Non-pigmented ciliary epithelial cell (primary cell): ENCODE results near the gene PDCD5.
A peak's percentile ranks its signal among the peaks of the same experiment; 100 is the strongest.
"Not testable (repeated sequence)": the region's sequence is repeated elsewhere in the genome, so short reads cannot be mapped to it uniquely, and the experiment has no call there.

Experiments used
- DNase-seq: peaks from one replicate; pipeline ENCODE4 v3.0.0-alpha.2; 2010; ENCODE audit warnings: low read depth

PDCD5 gene

GRCh38 chr19:32576790-32577189 lies 4.2 kb upstream of the PDCD5 start:
- DNase-seq, result no peak

GRCh38 chr19:32580353-32580900 lies 563 bp upstream of the PDCD5 start:
- no peak for DNase-seq

DNA sequence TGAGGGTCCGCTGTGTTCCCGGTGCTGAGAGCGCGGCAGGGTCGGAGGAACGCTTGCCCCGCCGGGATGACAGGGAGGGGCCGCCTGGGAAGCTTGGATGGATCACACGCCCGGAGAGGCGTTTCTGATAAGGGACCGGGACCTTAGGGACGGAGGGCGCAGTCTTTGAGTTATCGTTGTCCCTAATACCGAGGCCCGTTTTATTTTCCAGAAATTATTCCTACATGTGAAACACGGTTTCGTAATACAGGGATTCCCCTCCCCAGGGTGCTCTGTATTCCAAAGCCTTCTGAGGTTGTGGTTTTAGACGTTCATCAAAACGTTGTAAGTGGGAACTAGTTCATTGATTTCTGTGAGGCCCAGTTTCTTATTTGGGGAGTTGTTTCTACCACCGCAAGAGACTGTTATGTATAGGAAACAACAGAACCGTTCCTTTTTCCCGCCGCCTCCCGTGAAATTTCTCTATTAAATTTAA lies 752 bp downstream of the PDCD5 start:
- no peak for DNase-seq

DNA sequence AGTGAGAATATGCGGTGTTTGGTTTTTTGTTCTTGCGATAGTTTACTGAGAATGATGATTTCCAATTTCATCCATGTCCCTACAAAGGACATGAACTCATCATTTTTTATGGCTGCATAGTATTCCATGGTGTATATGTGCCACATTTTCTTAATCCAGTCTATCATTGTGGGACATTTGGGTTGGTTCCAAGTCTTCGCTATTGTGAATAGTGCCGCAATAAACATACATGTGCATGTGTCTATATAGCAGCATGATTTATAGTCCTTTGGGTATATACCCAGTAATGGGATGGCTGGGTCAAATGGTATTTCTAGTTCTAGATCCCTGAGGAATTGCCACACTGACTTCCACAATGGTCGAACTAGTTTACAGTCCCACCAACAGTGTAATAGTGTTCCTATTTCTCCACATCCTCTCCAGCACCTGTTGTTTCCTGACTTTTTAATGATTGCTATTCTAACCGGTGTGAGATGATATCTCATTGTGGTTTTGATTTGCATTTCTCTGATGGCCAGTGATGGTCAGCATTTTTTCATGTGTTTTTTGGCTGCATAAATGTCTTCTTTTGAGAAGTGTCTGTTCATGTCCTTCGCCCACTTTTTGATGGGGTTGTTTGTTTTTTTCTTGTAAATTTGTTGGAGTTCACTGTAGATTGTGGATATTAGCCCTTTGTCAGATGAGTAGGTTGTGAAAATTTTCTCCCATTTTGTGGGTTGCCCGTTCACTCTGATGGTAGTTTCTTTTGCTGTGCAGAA lies 6.9 kb downstream of the PDCD5 start:
- DNase-seq, result not testable (repeated sequence)

- DNase-seq, result no peak
These were observed 13.0 kb downstream of the PDCD5 start for GRCh38 chr19:32594021-32594420.

- DNase-seq, result no peak
These were observed 14.5 kb downstream of the PDCD5 start for GRCh38 chr19:32595491-32595890.

- no peak for DNase-seq
These were observed 17.0 kb downstream of the PDCD5 start for GRCh38 chr19:32598022-32598421.

DNA sequence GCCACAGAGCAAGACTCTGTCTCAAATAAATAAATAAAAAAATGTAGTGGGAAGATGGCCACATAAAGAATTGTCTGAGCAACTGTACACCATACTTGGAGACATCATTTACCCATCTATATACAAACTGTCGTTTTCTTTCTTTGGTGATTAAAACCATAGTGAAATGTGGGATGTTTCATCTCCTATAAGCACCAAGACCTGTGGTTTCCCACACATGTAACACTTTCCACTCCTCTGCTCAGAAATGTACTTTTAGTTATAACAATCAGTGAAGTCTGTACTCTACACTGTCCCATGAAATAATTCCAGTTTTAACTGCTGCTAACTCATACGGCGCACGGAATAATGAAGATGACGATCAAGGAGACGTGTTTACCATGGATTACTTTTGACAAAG lies 18.3 kb downstream of the PDCD5 start:
- no peak for DNase-seq

GRCh38 chr19:32599736-32600157 lies 18.8 kb downstream of the PDCD5 start:
- peak; percentile 28 for DNase-seq

- no peak for DNase-seq
These were observed 23.0 kb downstream of the PDCD5 start for GRCh38 chr19:32603961-32604360.

- DNase-seq, result no peak
These were observed 24.6 kb downstream of the PDCD5 start for GRCh38 chr19:32605544-32605943.

DNA sequence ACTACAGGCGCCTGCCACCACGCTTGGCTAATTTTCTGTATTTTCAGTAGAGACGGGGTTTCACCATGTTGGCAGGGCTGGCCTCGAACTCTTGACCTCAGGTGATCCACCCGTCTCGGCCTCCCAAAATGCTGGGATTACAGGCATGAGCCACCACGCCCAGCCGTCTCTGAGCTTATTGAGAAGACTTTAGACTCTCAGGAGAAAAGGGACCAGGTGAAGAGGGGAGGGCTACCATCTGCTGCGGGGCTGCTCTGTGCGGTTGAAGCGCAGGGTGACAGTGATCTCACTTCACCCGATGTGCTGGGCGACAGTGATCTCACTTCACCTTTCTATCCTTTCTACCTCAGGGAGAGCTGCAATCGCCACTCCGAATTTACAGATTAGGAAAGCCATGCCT lies 25.3 kb downstream of the PDCD5 start:
- DNase-seq, result no peak

GRCh38 chr19:32607479-32607878 lies 26.5 kb downstream of the PDCD5 start:
- DNase-seq, result no peak

DNA sequence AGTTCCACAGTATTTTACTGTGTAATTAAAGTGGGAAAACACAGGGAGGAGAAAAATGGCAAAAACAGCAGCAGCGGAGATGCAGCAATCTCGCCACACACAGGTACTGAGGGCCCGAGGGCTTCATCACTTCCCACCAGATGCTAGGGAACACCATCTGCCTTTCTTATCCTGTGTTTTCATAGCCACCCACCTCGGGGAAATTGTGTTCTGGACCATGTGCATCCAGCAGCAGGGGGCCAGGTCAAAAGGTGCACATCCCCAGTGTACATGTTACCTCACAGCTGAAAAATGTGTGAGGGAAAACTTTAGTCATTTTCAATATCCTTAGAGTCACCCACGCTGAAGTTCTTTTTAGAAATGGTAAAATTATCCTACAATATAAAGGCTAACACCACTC lies 30.2 kb downstream of the PDCD5 start:
- DNase-seq, result peak; percentile 68

DNA sequence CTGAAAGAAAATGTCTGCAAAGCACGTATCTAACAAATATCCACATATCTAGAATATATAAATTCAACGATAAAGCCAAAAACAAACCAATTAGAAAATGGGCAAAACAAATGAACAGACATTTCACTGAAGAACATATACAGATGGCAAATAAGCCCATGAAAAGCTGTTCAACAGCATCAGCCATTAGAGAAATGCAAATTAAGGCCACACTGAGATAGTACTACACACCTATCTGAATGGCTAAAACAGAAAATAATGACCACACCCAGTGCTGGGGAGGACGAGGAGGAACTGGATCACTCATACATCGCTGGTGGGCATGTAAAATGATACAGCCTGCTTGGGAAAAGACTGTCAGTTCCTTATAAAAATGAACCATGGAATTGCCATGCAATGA lies 32.0 kb downstream of the PDCD5 start:
- DNase-seq, result no peak

DNA sequence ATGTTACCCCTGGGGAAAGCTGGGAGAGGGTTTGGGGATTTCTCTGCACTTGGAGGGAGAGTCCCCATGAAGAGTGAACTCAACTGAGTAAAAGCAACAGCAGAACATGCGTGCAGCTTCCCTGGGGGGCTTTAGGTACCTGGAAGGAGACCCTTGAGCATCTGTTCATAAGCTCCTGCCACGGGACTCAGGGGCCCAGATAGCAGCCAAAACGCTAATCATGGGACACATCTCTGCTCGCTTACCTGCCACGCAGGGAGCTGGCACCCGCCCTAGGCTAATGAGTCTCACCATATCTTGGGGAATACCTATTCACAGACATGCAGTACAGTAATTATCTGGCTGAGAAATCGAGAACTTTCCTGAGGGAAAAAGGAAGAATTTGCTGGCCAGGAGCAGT lies 33.9 kb downstream of the PDCD5 start:
- no peak for DNase-seq

- no peak for DNase-seq
These were observed 34.6 kb downstream of the PDCD5 start for GRCh38 chr19:32615569-32615968.

DNA sequence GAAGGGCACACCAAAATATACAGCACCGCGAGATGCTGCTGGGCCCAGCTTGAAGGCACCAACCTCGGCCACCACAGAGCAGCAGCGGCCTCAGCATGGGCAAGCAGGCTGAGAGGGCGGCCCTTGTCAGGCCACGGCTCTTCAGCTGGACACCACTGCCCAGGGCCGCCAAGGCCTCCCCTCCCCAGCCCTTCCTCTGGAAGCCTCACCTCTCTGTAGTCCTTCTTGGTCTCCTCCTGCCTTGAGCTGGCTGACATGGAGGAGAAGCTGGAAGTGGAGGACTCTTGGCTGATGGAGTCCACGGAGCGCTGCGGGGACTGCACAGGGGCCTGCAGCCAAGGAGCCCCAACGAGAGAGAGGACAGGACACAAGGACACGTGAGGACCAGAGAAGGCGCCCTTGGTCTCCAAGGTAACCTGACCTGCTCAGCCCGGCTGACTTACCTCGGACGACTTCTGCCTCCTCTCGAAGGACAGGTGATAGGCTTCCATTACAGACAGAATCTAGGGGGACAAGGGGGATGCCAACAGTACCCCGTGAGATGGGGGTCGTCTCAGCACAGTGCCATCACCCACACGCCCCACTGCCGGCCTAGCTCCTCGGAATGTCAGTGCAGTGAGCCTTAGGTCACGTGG lies 38.2 kb downstream of the PDCD5 start:
- no peak for DNase-seq

GRCh38 chr19:32622002-32622401 lies 41.0 kb downstream of the PDCD5 start:
- no peak for DNase-seq

DNA sequence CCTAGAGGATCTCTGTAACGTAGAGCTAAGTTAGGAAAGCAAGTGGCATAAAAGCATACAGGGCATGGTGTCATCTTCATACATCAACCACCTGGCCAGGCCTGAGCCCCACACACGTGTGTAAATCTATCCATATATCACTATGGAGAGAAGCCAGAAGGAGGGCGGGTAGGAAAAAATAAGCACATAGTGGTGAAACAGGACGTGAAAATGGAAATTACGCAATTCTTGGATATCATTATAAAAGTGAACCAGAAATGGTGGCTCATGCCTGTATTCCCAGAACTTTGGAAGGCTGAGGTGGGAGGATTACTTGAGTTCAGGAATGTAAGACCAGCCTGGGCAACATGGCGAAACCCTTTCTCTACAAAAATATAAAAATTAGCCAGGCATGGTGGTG lies 43.4 kb downstream of the PDCD5 start:
- DNase-seq, result no peak

GRCh38 chr19:32626969-32627368 lies 46.0 kb downstream of the PDCD5 start:
- no peak for DNase-seq

DNA sequence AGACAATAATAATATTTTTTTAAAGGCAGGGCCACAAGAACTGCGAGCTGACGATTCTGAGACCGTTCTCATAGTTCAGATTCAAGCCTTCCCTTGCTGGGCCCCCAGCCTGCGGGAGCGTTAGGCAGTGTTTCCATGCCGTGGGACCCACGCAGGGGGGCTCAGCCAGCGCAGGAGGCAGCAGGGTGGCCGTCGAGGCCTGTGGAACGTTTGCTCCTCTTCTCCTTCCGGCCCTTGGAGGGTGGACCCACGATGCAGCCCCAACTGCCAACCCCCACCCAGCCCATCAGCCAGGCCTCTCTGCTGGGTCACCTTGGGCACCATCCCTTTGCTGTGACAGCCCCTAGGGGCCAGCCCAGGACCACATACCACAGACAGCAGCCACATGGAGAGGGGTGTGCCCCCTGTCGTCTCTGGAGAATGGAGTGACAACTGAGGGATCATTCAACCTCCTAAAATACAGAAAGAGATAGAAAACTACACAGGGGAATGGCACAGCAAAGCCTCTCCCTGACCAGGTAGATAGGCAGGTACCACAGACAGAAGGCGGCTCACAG lies 46.8 kb downstream of the PDCD5 start:
- DNase-seq, result no peak

- DNase-seq, result no peak
These were observed 49.3 kb downstream of the PDCD5 start for GRCh38 chr19:32630338-32630737.
